ENCODE data around the gene STOML2. TPM values are rescaled to one million over a fixed set of nuclear protein-coding genes. Genes with fewer than 3 reads are reported as not detected.

STOML2 gene
- total RNA-seq, 1 experiment from 2014 or later, result 192 TPM

DNA sequence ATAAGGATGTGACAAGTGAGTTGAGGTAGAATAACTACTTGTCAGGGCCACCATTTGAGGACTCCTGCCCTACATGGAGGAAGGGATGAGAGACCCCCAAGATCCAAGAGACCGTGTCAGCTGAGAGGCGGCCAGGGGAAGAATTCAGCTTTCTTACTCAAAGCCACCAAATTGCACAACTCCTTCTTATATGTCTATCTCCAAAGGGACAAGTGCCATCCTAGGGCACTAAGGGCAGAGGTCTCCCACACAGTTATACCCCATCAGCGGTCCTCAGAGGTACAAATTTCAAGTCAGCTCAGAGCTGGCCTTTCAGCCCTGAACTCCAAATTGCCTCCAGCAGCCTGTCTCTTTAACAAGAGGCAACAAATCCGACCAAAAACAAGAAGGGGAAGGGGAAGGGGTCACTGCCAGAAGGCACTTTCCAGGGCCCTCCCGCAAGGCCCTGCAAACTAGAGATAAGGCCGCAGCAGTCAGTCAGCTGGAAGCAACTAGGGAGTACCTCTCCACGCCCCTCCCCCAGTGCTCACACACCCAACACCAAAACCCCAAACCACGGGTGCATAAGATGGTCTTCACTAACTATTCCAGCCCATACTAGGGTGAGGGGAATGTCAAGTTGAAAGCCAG, 6.1 kb upstream of the STOML2 start:
- Histone ChIP-seq H3K9ac (ENCODE audit: extremely low read depth, insufficient read length, low read length) (no peak overlapping the region), H3K23ac (ENCODE audit: insufficient read length, low read depth, low read length) (no peak overlapping the region), H3K18ac (ENCODE audit: insufficient read length, low read depth, low read length) (no peak overlapping the region), H4K91ac (ENCODE audit: insufficient read length, low read depth, low read length) (no peak overlapping the region), H2BK15ac (ENCODE audit: low read depth, low read length) (no peak overlapping the region), H3K56ac (ENCODE audit: insufficient read length, low read depth, low read length) (no peak overlapping the region), H3K14ac (ENCODE audit: insufficient read depth, low read length) (no peak overlapping the region), H4K5ac (ENCODE audit: insufficient read length, low read depth, low read length) (no peak overlapping the region), H3K27ac (ENCODE audit: insufficient read length, low read depth, low read length) (no peak overlapping the region), H2BK12ac (ENCODE audit: insufficient read length, low read depth, low read length) (no peak overlapping the region), H3K79me1 (ENCODE audit: insufficient read depth, low read depth, low read length, poor library complexity, severe bottlenecking) (no peaks in the 10 kb centered on the region), H2AFZ (ENCODE audit: low read length) (no peak overlapping the region), H3K79me2 (ENCODE audit: insufficient read depth, low read length) (no peaks in the 10 kb centered on the region), H2AK5ac (ENCODE audit: insufficient read length, low read length) (no peak overlapping the region), H3K4me1 (ENCODE audit: insufficient read depth, low read length) (0 out of 2 replicates have a peak, but pooled peaks cover 2% of the 10 kb centered on the region), H2BK120ac (ENCODE audit: low read depth, low read length, poor library complexity, severe bottlenecking) (no peak overlapping the region), H3K4me2 (ENCODE audit: insufficient read depth, insufficient read length, low read length) (no peak overlapping the region), H3T11ph (ENCODE audit: low read length) (no peak overlapping the region), H3K27me3 (ENCODE audit: insufficient read depth, low read length) (no peaks in the 10 kb centered on the region), H2BK5ac (ENCODE audit: insufficient read length, low read length) (no peak overlapping the region), H4K20me1 (ENCODE audit: control insufficient read depth, insufficient read depth, insufficient read length) (no peaks in the 10 kb centered on the region), H3K4ac (ENCODE audit: low read depth, low read length) (no peak overlapping the region), H4K8ac (replicated peaks; ENCODE audit: insufficient read length, low read depth, low read length) (no peak overlapping the region), H3K9me3 (ENCODE audit: control insufficient read depth, low read depth, low read length) (no peaks in the 10 kb centered on the region), H3K23me2 (ENCODE audit: insufficient read length, low read depth, low read length, poor library complexity, severe bottlenecking) (peaks cover 4% of the 10 kb centered on the region), H2BK20ac (ENCODE audit: low read depth, low read length, poor library complexity, severe bottlenecking) (no peak overlapping the region)
- TF ChIP-seq, protein P1, sequence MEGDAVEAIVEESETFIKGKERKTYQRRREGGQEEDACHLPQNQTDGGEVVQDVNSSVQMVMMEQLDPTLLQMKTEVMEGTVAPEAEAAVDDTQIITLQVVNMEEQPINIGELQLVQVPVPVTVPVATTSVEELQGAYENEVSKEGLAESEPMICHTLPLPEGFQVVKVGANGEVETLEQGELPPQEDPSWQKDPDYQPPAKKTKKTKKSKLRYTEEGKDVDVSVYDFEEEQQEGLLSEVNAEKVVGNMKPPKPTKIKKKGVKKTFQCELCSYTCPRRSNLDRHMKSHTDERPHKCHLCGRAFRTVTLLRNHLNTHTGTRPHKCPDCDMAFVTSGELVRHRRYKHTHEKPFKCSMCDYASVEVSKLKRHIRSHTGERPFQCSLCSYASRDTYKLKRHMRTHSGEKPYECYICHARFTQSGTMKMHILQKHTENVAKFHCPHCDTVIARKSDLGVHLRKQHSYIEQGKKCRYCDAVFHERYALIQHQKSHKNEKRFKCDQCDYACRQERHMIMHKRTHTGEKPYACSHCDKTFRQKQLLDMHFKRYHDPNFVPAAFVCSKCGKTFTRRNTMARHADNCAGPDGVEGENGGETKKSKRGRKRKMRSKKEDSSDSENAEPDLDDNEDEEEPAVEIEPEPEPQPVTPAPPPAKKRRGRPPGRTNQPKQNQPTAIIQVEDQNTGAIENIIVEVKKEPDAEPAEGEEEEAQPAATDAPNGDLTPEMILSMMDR (conservative IDR thresholded peaks at IDR 0.05), result no peak
- DNase-seq, result no peak
- Mint-ChIP-seq H3K4me1 (peaks cover 24 to 28% of the 10 kb centered on the region in 2 experiments), H3K27me3 (ENCODE audit: low read depth) (no peaks in the 10 kb centered on the region), H3K9me3 (no peaks in the 10 kb centered on the region), H3K27ac (no peak overlapping the region), H3K36me3 (ENCODE audit: insufficient read depth in 1 of 3, low read depth in 3 of 3) (peaks cover 2 to 18% (median 12%) of the 10 kb centered on the region in 3 experiments; a peak in 5 of 7 replicates), H3K4me3 (no peak overlapping the region)
- no CpG with 5 or more reads among the region's 8 CpGs for WGBS (ENCODE audit: extremely low coverage, insufficient read length, low lambda C conversion rate)

Data from H9 (cell line).